Measurements from ENCODE around the gene OR6A2.

Gene OR6A2

GRCh38 chr11:6755303-6755952 is 44.1 kb downstream of the OR6A2 start:
- DNase-seq: no peak

- DNase-seq: no peak
Observed at GRCh38 chr11:6747097-6747668, 52.3 kb downstream of the OR6A2 start.

GRCh38 chr11:6746626-6747025 is 52.9 kb downstream of the OR6A2 start:
- no peak for DNase-seq

- DNase-seq: no peak
Observed at GRCh38 chr11:6746086-6746618, 53.3 kb downstream of the OR6A2 start.

- no peak for DNase-seq
Observed at GRCh38 chr11:6745465-6746015, 53.9 kb downstream of the OR6A2 start.

GRCh38 chr11:6745018-6745417 is 54.5 kb downstream of the OR6A2 start:
- DNase-seq: no peak

- no peak for DNase-seq
Observed at GRCh38 chr11:6742260-6742659, 57.2 kb downstream of the OR6A2 start.

All from NCI-H187 treated with DMSO at 0.1 percent for 48 hours (cell line).